ENCODE data around the gene PYHIN1. TPM values are rescaled to one million over a fixed set of nuclear protein-coding genes. Genes with fewer than 3 reads are reported as not detected.

PYHIN1 gene
- total RNA-seq = 10.4 and 11.3 TPM in 2 replicates

GRCh38 chr1:158931055-158931737, at the start of gene PYHIN1:
TSS of gene PYHIN1 (plus strand) at chr1:158931552. CDS start at chr1:158936911, 5,359 bp downstream.
- Mint-ChIP-seq H3K27me3 (peaks cover under 1% of the 10 kb centered on the region), H3K36me3 (ENCODE audit: low read depth) (peaks cover 8% of the 10 kb centered on the region), H3K9me3 (peaks cover 17% of the 10 kb centered on the region), H3K4me1 (peaks cover 25% of the 10 kb centered on the region), H3K27ac (peak within 1 kb of the TSS; percentile 83), H3K4me3 (peak within 1 kb of the TSS; percentile 82)
- peak; percentile 80 for DNase-seq
- intact Hi-C loops (cut with micrococcal nuclease) = loop anchor here (2.0 kb wide), 2 partner anchors 112 to 146 kb away; partner anchors contain the start of gene AIM2

GRCh38 chr1:158893654-158894053, 37.7 kb upstream of the PYHIN1 start:
- peaks cover 11% of the 10 kb centered on the region for H3K27me3 Mint-ChIP-seq
- no peaks in the 10 kb centered on the region for H3K9me3 Mint-ChIP-seq
- no peak overlapping the region for H3K27ac Mint-ChIP-seq
- no peaks in the 10 kb centered on the region for H3K4me1 Mint-ChIP-seq
- no peak for DNase-seq
- intact Hi-C loops (cut with micrococcal nuclease) = no loop called here
- H3K4me3 Mint-ChIP-seq = no peak overlapping the region
- H3K36me3 Mint-ChIP-seq (ENCODE audit: low read depth) = no peaks in the 10 kb centered on the region

- Mint-ChIP-seq H3K4me3 (no peak overlapping the region), H3K4me1 (no peaks in the 10 kb centered on the region), H3K27ac (no peak overlapping the region), H3K36me3 (ENCODE audit: low read depth) (no peaks in the 10 kb centered on the region), H3K9me3 (no peaks in the 10 kb centered on the region), H3K27me3 (peaks cover 20% of the 10 kb centered on the region)
- no peak for DNase-seq
- intact Hi-C loops (cut with micrococcal nuclease) = no loop called here
These were observed 32.6 kb upstream of the PYHIN1 start for GRCh38 chr1:158898722-158899121.

- no peak overlapping the region for H3K4me3 Mint-ChIP-seq
These were observed 29.7 kb upstream of the PYHIN1 start for GRCh38 chr1:158901623-158902022.

GRCh38 chr1:158916085-158916484, 15.3 kb upstream of the PYHIN1 start:
- intact Hi-C loops (cut with micrococcal nuclease) = no loop called here
- Mint-ChIP-seq H3K36me3 (ENCODE audit: low read depth) (no peaks in the 10 kb centered on the region), H3K9me3 (peaks cover 22% of the 10 kb centered on the region), H3K27ac (no peak overlapping the region), H3K4me3 (no peak overlapping the region), H3K4me1 (no peaks in the 10 kb centered on the region), H3K27me3 (peaks cover 13% of the 10 kb centered on the region)
- no peak for DNase-seq

More at GRCh38 chr1:158901623-158902022, 29.7 kb upstream of the PYHIN1 start:
- peaks cover 26% of the 10 kb centered on the region for H3K27me3 Mint-ChIP-seq
- no peaks in the 10 kb centered on the region for H3K4me1 Mint-ChIP-seq
- H3K9me3 Mint-ChIP-seq = peaks cover 2% of the 10 kb centered on the region
- intact Hi-C loops (cut with micrococcal nuclease) = loop anchor here (10.0 kb wide), 1 partner anchor 47 kb away; no protein-coding TSS in a partner anchor
- H3K36me3 Mint-ChIP-seq (ENCODE audit: low read depth) = no peaks in the 10 kb centered on the region
- DNase-seq = no peak
- H3K27ac Mint-ChIP-seq = no peak overlapping the region

- peaks cover 7% of the 10 kb centered on the region for H3K4me1 Mint-ChIP-seq
- intact Hi-C loops (cut with micrococcal nuclease) = no loop called here
- peaks cover 4% of the 10 kb centered on the region for H3K27me3 Mint-ChIP-seq
- H3K27ac Mint-ChIP-seq = peak overlapping the region; percentile 67
- no peak for DNase-seq
- peaks cover 21% of the 10 kb centered on the region for H3K9me3 Mint-ChIP-seq
- H3K36me3 Mint-ChIP-seq (ENCODE audit: low read depth) = peaks cover 4% of the 10 kb centered on the region
- no peak overlapping the region for H3K4me3 Mint-ChIP-seq
These were observed 6.7 kb upstream of the PYHIN1 start for GRCh38 chr1:158924677-158925076.

- Mint-ChIP-seq H3K36me3 (ENCODE audit: low read depth) (peaks cover 6% of the 10 kb centered on the region), H3K27me3 (peaks cover 2% of the 10 kb centered on the region), H3K27ac (peak overlapping the region; percentile 73), H3K4me1 (peaks cover 25% of the 10 kb centered on the region), H3K4me3 (peak overlapping the region; percentile 58), H3K9me3 (peaks cover 17% of the 10 kb centered on the region)
- DNase-seq = peak; percentile 82
- intact Hi-C loops (cut with micrococcal nuclease) = loop anchor here (2.0 kb wide), 2 partner anchors 112 to 146 kb away; partner anchors contain the start of gene AIM2
These were observed 848 bp upstream of the PYHIN1 start for GRCh38 chr1:158930504-158930903.

GRCh38 chr1:158932171-158932570, 819 bp downstream of the PYHIN1 start:
- intact Hi-C loops (cut with micrococcal nuclease) = no loop called here
- Mint-ChIP-seq H3K4me1 (peaks cover 25% of the 10 kb centered on the region), H3K27ac (peak overlapping the region; percentile 83), H3K4me3 (peak overlapping the region; percentile 82), H3K36me3 (ENCODE audit: low read depth) (peaks cover 16% of the 10 kb centered on the region), H3K9me3 (peaks cover 11% of the 10 kb centered on the region), H3K27me3 (no peaks in the 10 kb centered on the region)
- DNase-seq = peak; percentile 67

- H3K4me1 Mint-ChIP-seq = peaks cover 28% of the 10 kb centered on the region
- no peak for DNase-seq
- H3K4me3 Mint-ChIP-seq = peak overlapping the region; percentile 77
- H3K36me3 Mint-ChIP-seq (ENCODE audit: low read depth) = peaks cover 19% of the 10 kb centered on the region
- intact Hi-C loops (cut with micrococcal nuclease) = loop anchor here (1.0 kb wide), 2 partner anchors 36 to 76 kb away; partner anchors contain the start of gene IFI16
- no peaks in the 10 kb centered on the region for H3K27me3 Mint-ChIP-seq
- H3K9me3 Mint-ChIP-seq = peaks cover 9% of the 10 kb centered on the region
- H3K27ac Mint-ChIP-seq = peak overlapping the region; percentile 50
These were observed 2.3 kb downstream of the PYHIN1 start for GRCh38 chr1:158933621-158934020.

- H3K4me1 Mint-ChIP-seq = peaks cover 6% of the 10 kb centered on the region
- no peak for DNase-seq
- intact Hi-C loops (cut with micrococcal nuclease) = no loop called here
- H3K9me3 Mint-ChIP-seq = no peaks in the 10 kb centered on the region
- H3K27me3 Mint-ChIP-seq = peaks cover 2% of the 10 kb centered on the region
- H3K4me3 Mint-ChIP-seq = no peak overlapping the region
- H3K36me3 Mint-ChIP-seq (ENCODE audit: low read depth) = peaks cover 37% of the 10 kb centered on the region
- no peak overlapping the region for H3K27ac Mint-ChIP-seq
These were observed 7.8 kb downstream of the PYHIN1 start for GRCh38 chr1:158939180-158939579.

- Mint-ChIP-seq H3K4me3 (no peak overlapping the region), H3K36me3 (ENCODE audit: low read depth) (peaks cover 46% of the 10 kb centered on the region), H3K9me3 (no peaks in the 10 kb centered on the region), H3K27me3 (peaks cover 2% of the 10 kb centered on the region), H3K27ac (no peak overlapping the region), H3K4me1 (peaks cover 4% of the 10 kb centered on the region)
- DNase-seq = no peak
- intact Hi-C loops (cut with micrococcal nuclease) = no loop called here
These were observed 10.0 kb downstream of the PYHIN1 start for GRCh38 chr1:158941317-158941716.

GRCh38 chr1:158942490-158942889, 11.1 kb downstream of the PYHIN1 start:
- H3K36me3 Mint-ChIP-seq (ENCODE audit: low read depth) = peaks cover 43% of the 10 kb centered on the region
- no peak overlapping the region for H3K27ac Mint-ChIP-seq
- H3K9me3 Mint-ChIP-seq = no peaks in the 10 kb centered on the region
- intact Hi-C loops (cut with micrococcal nuclease) = loop anchor here (1.0 kb wide), 1 partner anchor 27 kb away; no protein-coding TSS in a partner anchor
- DNase-seq = no peak
- peaks cover 2% of the 10 kb centered on the region for H3K27me3 Mint-ChIP-seq
- no peak overlapping the region for H3K4me3 Mint-ChIP-seq
- peaks cover 6% of the 10 kb centered on the region for H3K4me1 Mint-ChIP-seq

GRCh38 chr1:158943059-158943458, 11.7 kb downstream of the PYHIN1 start:
- Mint-ChIP-seq H3K36me3 (ENCODE audit: low read depth) (peaks cover 46% of the 10 kb centered on the region), H3K9me3 (no peaks in the 10 kb centered on the region), H3K4me1 (peaks cover 3% of the 10 kb centered on the region), H3K4me3 (no peak overlapping the region), H3K27ac (no peak overlapping the region), H3K27me3 (peaks cover 2% of the 10 kb centered on the region)
- intact Hi-C loops (cut with micrococcal nuclease) = no loop called here
- DNase-seq = no peak

GRCh38 chr1:158945061-158945460, 13.7 kb downstream of the PYHIN1 start:
- Mint-ChIP-seq H3K4me1 (peaks cover 3% of the 10 kb centered on the region), H3K4me3 (no peak overlapping the region), H3K9me3 (no peaks in the 10 kb centered on the region), H3K36me3 (ENCODE audit: low read depth) (peaks cover 53% of the 10 kb centered on the region), H3K27ac (no peak overlapping the region), H3K27me3 (peaks cover 2% of the 10 kb centered on the region)
- intact Hi-C loops (cut with micrococcal nuclease) = no loop called here
- no peak for DNase-seq

Data from activated CD4-positive, alpha-beta T cell treated with anti-CD3 and anti-CD28 coated beads, Interleukin-2, amount 10 ng/mL, durations not matched to agents 24 days and 14 days (primary cell).